ENCODE results near the gene ITGB1.

The ITGB1 gene

DNA sequence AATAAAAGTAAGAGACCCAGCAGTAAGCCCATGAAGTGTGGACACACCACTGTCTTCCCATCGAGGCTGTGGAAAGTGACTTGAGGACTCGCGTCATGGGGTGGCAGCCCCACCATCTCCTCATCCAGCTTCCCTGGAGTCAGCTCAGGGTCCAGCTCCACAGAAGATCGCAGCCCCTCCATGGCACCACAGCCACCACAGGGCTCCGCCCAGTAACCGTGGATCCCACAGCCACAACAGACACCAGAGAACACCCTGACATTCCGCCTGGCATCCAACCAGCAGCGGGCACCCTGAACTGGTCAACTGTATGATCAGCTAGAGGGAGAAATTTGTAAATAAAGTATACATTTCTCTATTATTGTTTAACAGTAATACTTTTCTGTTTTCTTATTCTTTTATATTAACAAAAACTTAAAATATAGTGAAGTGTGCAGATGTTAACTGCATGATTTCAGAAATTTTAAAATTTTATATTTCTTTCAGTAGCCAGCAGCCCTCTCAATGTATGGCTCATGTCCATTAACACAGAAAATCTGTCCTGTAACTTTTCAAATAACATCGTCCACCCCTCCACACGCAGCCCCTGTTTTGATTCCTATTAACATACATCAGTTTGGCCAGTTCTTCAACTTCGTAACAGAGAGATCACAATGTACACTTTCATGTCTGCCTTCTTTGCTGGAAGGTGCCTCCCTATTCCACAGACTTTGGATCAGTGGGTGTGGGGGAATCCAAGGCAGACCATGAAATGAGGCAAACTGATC lies 69.7 kb downstream of the ITGB1 start:
- DNase-seq = no peak
- Histone ChIP-seq H3K9me3 (no peaks in the 10 kb centered on the region), H3K27me3 (no peaks in the 10 kb centered on the region), H3K4me1 (no peaks in the 10 kb centered on the region), H3K36me3 (no peaks in the 10 kb centered on the region), H3K4me3 (ENCODE audit: low read depth, low read length) (no peak overlapping the region)
- TF ChIP-seq, protein P1, sequence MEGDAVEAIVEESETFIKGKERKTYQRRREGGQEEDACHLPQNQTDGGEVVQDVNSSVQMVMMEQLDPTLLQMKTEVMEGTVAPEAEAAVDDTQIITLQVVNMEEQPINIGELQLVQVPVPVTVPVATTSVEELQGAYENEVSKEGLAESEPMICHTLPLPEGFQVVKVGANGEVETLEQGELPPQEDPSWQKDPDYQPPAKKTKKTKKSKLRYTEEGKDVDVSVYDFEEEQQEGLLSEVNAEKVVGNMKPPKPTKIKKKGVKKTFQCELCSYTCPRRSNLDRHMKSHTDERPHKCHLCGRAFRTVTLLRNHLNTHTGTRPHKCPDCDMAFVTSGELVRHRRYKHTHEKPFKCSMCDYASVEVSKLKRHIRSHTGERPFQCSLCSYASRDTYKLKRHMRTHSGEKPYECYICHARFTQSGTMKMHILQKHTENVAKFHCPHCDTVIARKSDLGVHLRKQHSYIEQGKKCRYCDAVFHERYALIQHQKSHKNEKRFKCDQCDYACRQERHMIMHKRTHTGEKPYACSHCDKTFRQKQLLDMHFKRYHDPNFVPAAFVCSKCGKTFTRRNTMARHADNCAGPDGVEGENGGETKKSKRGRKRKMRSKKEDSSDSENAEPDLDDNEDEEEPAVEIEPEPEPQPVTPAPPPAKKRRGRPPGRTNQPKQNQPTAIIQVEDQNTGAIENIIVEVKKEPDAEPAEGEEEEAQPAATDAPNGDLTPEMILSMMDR (IDR thresholded peaks at IDR 0.05; ENCODE audit: low read depth, low read length) = no peak

DNA sequence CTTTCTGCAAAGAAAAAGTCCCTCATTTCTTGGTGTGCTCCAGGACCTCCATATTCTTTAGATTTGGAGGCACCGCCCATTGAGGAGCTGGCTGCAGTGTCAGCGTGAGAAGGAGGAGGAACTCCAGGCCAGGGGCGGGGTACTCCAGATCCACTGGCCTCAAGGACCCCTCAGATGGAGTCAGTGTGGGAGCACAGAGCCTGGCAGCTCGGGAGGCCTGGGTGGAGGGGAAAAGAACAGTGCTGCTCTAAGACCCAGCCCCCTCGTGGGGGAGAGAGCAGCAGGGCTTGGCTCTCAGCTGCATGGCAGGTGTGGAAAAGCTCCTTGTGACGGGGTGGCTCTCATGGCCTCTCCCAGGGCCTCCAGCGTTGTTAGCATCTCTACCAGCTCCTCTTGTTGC lies 70.5 kb downstream of the ITGB1 start:
- no peak for DNase-seq
- Histone ChIP-seq H3K4me3 (ENCODE audit: low read depth, low read length) (no peak overlapping the region), H3K27me3 (no peaks in the 10 kb centered on the region), H3K36me3 (no peaks in the 10 kb centered on the region), H3K4me1 (no peaks in the 10 kb centered on the region), H3K9me3 (no peaks in the 10 kb centered on the region)
- TF ChIP-seq, protein P1 (IDR thresholded peaks at IDR 0.05; ENCODE audit: low read depth, low read length) = no peak

GRCh38 chr10:32882076-32882475 lies 76.0 kb downstream of the ITGB1 start:
- no peaks in the 10 kb centered on the region for H3K36me3 ChIP-seq

GRCh38 chr10:32878646-32879045 lies 79.4 kb downstream of the ITGB1 start:
- Histone ChIP-seq H3K4me1 (no peaks in the 10 kb centered on the region), H3K27me3 (no peaks in the 10 kb centered on the region), H3K36me3 (no peaks in the 10 kb centered on the region), H3K4me3 (ENCODE audit: low read depth, low read length) (no peak overlapping the region), H3K9me3 (no peaks in the 10 kb centered on the region)
- TF ChIP-seq, protein P1 (IDR thresholded peaks at IDR 0.05; ENCODE audit: low read depth, low read length) = no peak
- no peak for DNase-seq

More at GRCh38 chr10:32882076-32882475, 76.0 kb downstream of the ITGB1 start:
- Histone ChIP-seq H3K27me3 (no peaks in the 10 kb centered on the region), H3K4me3 (ENCODE audit: low read depth, low read length) (no peak overlapping the region), H3K9me3 (no peaks in the 10 kb centered on the region), H3K4me1 (no peaks in the 10 kb centered on the region)
- no peak for DNase-seq
- TF ChIP-seq, protein P1 (IDR thresholded peaks at IDR 0.05; ENCODE audit: low read depth, low read length) = no peak

GRCh38 chr10:32877915-32878314 lies 80.1 kb downstream of the ITGB1 start:
- no peaks in the 10 kb centered on the region for H3K27me3 ChIP-seq
- no peak for DNase-seq
- H3K9me3 ChIP-seq = no peaks in the 10 kb centered on the region
- H3K4me3 ChIP-seq (ENCODE audit: low read depth, low read length) = no peak overlapping the region
- no peaks in the 10 kb centered on the region for H3K36me3 ChIP-seq
- no peaks in the 10 kb centered on the region for H3K4me1 ChIP-seq
- TF ChIP-seq, protein P1 (IDR thresholded peaks at IDR 0.05; ENCODE audit: low read depth, low read length) = no peak

GRCh38 chr10:32865170-32865569 lies 92.9 kb downstream of the ITGB1 start:
- TF ChIP-seq, protein P1 (IDR thresholded peaks at IDR 0.05; ENCODE audit: low read depth, low read length) = no peak
- Histone ChIP-seq H3K27me3 (no peaks in the 10 kb centered on the region), H3K36me3 (no peaks in the 10 kb centered on the region), H3K4me3 (ENCODE audit: low read depth, low read length) (no peak overlapping the region), H3K9me3 (no peaks in the 10 kb centered on the region), H3K4me1 (no peaks in the 10 kb centered on the region)
- no peak for DNase-seq
